ENCODE data around the gene SMCO4. TPM values are rescaled to one million over a fixed set of nuclear protein-coding genes. Genes with fewer than 3 reads are reported as not detected.

The SMCO4 gene
- total and polyA plus RNA-seq, 2 experiments from 2014 or later: 42.2 to 49.0 TPM

DNA sequence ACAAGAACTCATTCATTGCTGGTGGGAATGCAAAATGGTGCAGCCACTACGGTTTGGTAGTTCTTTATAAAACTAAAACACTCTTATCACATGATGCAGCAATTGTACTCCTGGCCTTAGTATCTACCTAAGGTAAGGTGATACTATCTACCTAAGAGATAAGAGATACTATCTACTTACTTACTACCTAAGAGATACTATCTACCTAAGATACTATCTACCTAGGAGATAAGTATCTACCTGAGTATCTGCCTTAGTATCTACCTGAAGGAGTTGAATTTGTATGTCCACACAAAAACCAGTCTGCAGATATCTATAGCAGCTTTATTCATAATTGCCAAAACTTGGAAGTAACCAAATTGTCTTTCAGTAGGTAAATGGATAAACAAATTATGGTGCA lies 29.0 kb upstream of the SMCO4 start:
- no peak for ATAC-seq
- Histone ChIP-seq H4K20me1 (replicated peaks; ENCODE audit: insufficient read depth) (no peaks in the 10 kb centered on the region), H3K4me2 (no peak overlapping the region), H3K79me2 (replicated peaks; ENCODE audit: insufficient read depth) (no peaks in the 10 kb centered on the region), H3K4me3 (no peak overlapping the region), H3K9me2 (ENCODE audit: insufficient read depth) (no peaks in the 10 kb centered on the region), H2AFZ (peak overlapping the region; percentile 92; the same call in 1 of the 2 replicates), H3K27me3 (ENCODE audit: insufficient read depth) (no peaks in the 10 kb centered on the region), H3K4me1 (ENCODE audit: insufficient read depth) (no peaks in the 10 kb centered on the region), H3K27ac (ENCODE audit: low read depth) (no peak overlapping the region), H3F3A (replicated peaks; ENCODE audit: low read depth) (no peaks in the 10 kb centered on the region), H3K36me3 (ENCODE audit: insufficient read depth) (no peaks in the 10 kb centered on the region)
- H3K4me1 Mint-ChIP-seq: peaks cover 6% of the 10 kb centered on the region; the same call in 2 of the 3 replicates
- no peak overlapping the region for H3K27ac Mint-ChIP-seq
- H3K9me3 Mint-ChIP-seq: no peaks in the 10 kb centered on the region
- no peaks in the 10 kb centered on the region for H3K27me3 Mint-ChIP-seq (ENCODE audit: insufficient read depth, low read depth, poor library complexity)
- TF ChIP-seq, protein P1, sequence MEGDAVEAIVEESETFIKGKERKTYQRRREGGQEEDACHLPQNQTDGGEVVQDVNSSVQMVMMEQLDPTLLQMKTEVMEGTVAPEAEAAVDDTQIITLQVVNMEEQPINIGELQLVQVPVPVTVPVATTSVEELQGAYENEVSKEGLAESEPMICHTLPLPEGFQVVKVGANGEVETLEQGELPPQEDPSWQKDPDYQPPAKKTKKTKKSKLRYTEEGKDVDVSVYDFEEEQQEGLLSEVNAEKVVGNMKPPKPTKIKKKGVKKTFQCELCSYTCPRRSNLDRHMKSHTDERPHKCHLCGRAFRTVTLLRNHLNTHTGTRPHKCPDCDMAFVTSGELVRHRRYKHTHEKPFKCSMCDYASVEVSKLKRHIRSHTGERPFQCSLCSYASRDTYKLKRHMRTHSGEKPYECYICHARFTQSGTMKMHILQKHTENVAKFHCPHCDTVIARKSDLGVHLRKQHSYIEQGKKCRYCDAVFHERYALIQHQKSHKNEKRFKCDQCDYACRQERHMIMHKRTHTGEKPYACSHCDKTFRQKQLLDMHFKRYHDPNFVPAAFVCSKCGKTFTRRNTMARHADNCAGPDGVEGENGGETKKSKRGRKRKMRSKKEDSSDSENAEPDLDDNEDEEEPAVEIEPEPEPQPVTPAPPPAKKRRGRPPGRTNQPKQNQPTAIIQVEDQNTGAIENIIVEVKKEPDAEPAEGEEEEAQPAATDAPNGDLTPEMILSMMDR (conservative IDR thresholded peaks at IDR 0.05; ENCODE audit: low read depth in 2 of 2): no peak
- TF ChIP-seq, protein P2, sequence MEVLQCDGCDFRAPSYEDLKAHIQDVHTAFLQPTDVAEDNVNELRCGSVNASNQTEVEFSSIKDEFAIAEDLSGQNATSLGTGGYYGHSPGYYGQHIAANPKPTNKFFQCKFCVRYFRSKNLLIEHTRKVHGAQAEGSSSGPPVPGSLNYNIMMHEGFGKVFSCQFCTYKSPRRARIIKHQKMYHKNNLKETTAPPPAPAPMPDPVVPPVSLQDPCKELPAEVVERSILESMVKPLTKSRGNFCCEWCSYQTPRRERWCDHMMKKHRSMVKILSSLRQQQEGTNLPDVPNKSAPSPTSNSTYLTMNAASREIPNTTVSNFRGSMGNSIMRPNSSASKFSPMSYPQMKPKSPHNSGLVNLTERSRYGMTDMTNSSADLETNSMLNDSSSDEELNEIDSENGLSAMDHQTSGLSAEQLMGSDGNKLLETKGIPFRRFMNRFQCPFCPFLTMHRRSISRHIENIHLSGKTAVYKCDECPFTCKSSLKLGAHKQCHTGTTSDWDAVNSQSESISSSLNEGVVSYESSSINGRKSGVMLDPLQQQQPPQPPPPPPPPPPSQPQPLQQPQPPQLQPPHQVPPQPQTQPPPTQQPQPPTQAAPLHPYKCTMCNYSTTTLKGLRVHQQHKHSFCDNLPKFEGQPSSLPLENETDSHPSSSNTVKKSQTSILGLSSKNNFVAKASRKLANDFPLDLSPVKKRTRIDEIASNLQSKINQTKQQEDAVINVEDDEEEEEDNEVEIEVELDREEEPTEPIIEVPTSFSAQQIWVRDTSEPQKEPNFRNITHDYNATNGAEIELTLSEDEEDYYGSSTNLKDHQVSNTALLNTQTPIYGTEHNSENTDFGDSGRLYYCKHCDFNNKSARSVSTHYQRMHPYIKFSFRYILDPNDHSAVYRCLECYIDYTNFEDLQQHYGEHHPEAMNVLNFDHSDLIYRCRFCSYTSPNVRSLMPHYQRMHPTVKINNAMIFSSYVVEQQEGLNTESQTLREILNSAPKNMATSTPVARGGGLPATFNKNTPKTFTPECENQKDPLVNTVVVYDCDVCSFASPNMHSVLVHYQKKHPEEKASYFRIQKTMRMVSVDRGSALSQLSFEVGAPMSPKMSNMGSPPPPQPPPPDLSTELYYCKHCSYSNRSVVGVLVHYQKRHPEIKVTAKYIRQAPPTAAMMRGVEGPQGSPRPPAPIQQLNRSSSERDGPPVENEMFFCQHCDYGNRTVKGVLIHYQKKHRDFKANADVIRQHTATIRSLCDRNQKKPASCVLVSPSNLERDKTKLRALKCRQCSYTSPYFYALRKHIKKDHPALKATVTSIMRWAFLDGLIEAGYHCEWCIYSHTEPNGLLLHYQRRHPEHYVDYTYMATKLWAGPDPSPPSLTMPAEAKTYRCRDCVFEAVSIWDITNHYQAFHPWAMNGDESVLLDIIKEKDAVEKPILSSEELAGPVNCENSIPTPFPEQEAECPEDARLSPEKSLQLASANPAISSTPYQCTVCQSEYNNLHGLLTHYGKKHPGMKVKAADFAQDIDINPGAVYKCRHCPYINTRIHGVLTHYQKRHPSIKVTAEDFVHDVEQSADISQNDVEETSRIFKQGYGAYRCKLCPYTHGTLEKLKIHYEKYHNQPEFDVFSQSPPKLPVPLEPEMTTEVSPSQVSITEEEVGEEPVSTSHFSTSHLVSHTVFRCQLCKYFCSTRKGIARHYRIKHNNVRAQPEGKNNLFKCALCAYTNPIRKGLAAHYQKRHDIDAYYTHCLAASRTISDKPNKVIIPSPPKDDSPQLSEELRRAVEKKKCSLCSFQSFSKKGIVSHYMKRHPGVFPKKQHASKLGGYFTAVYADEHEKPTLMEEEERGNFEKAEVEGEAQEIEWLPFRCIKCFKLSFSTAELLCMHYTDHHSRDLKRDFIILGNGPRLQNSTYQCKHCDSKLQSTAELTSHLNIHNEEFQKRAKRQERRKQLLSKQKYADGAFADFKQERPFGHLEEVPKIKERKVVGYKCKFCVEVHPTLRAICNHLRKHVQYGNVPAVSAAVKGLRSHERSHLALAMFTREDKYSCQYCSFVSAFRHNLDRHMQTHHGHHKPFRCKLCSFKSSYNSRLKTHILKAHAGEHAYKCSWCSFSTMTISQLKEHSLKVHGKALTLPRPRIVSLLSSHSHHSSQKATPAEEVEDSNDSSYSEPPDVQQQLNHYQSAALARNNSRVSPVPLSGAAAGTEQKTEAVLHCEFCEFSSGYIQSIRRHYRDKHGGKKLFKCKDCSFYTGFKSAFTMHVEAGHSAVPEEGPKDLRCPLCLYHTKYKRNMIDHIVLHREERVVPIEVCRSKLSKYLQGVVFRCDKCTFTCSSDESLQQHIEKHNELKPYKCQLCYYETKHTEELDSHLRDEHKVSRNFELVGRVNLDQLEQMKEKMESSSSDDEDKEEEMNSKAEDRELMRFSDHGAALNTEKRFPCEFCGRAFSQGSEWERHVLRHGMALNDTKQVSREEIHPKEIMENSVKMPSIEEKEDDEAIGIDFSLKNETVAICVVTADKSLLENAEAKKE (CRISPR knock-in tag; IDR thresholded peaks at IDR 0.05): no peak
- no peak for TF ChIP-seq JUNB (IDR thresholded peaks at IDR 0.05; ENCODE audit: unreplicated experiment)
- TF ChIP-seq, protein P3, sequence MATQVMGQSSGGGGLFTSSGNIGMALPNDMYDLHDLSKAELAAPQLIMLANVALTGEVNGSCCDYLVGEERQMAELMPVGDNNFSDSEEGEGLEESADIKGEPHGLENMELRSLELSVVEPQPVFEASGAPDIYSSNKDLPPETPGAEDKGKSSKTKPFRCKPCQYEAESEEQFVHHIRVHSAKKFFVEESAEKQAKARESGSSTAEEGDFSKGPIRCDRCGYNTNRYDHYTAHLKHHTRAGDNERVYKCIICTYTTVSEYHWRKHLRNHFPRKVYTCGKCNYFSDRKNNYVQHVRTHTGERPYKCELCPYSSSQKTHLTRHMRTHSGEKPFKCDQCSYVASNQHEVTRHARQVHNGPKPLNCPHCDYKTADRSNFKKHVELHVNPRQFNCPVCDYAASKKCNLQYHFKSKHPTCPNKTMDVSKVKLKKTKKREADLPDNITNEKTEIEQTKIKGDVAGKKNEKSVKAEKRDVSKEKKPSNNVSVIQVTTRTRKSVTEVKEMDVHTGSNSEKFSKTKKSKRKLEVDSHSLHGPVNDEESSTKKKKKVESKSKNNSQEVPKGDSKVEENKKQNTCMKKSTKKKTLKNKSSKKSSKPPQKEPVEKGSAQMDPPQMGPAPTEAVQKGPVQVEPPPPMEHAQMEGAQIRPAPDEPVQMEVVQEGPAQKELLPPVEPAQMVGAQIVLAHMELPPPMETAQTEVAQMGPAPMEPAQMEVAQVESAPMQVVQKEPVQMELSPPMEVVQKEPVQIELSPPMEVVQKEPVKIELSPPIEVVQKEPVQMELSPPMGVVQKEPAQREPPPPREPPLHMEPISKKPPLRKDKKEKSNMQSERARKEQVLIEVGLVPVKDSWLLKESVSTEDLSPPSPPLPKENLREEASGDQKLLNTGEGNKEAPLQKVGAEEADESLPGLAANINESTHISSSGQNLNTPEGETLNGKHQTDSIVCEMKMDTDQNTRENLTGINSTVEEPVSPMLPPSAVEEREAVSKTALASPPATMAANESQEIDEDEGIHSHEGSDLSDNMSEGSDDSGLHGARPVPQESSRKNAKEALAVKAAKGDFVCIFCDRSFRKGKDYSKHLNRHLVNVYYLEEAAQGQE (IDR thresholded peaks at IDR 0.05; ENCODE audit: unreplicated experiment): no peak
- no peak for TF ChIP-seq ZNF114 (CRISPR knock-in tag; IDR thresholded peaks at IDR 0.05)
- TF ChIP-seq ZNF331 (CRISPR knock-in tag; IDR thresholded peaks at IDR 0.05; ENCODE audit: low read depth): no peak
- no peaks in the 10 kb centered on the region for H3K36me3 Mint-ChIP-seq (ENCODE audit: low read depth)
- no peak overlapping the region for H3K4me3 Mint-ChIP-seq
- DNase-seq (ENCODE audit: low spot score): no peak

All from GM23338 (cell line).